Measurements from ENCODE around the gene MSANTD1.

The MSANTD1 gene

GRCh38 chr4:3303923-3304710 is 55.2 kb downstream of the MSANTD1 start:
- no peak for DNase-seq (ENCODE audit: low read depth)

- DNase-seq (ENCODE audit: low read depth): no peak
These were observed 56.1 kb downstream of the MSANTD1 start for GRCh38 chr4:3304831-3305609.

GRCh38 chr4:3305610-3306371 is 56.8 kb downstream of the MSANTD1 start:
- DNase-seq (ENCODE audit: low read depth): peak; percentile 24
